Aorta (tissue), 4 donors: ENCODE results near the gene NLRP5. TPM values are rescaled to one million over a fixed set of nuclear protein-coding genes. Genes with fewer than 3 reads are reported as not detected.

Source experiments
- polyA plus RNA-seq, 2 donors: library from polyadenylated mRNA; stranded (reverse); fragments of 200-250 nt; gene quantifications; one replicate each; pipeline ENCODE4 v1.2.3, GENCODE V29; 2013
- total RNA-seq, 2 donors: library from RNA; stranded (reverse); fragmentation: NEBNext Ultra II Directional; extraction: Animal tissue kit (Norgen Biotek cat#: 25700); gene quantifications; one replicate each; pipeline ENCODE4 v1.2.1, GENCODE V29; 2021
- donor health status: healthy with polysubstance abuse.
- donor health status: Bipolar disorder and iron deficiency.
- donor health status: DM: no; HTN: no; CAD: no.
- donor health status: DM: yes; HTN: yes; CAD: no.

The NLRP5 gene
- total and polyA plus RNA-seq, 4 donors = not detected

Other genes with a start within 250 kb of the NLRP5 start
- not detected for gene NLRP9, start 248.4 kb upstream of the NLRP5 start, total RNA-seq
- gene NLRP9, start 248.4 kb upstream of the NLRP5 start, polyA plus RNA-seq = not detected
- not detected for gene RFPL4A, start 227.7 kb upstream of the NLRP5 start, total RNA-seq
- gene RFPL4A, start 227.7 kb upstream of the NLRP5 start, polyA plus RNA-seq = not detected
- not detected for gene RFPL4AL1, start 217.7 kb upstream of the NLRP5 start, total RNA-seq
- not detected for gene RFPL4AL1, start 217.7 kb upstream of the NLRP5 start, polyA plus RNA-seq
- not detected for gene NLRP11, start 154.8 kb upstream of the NLRP5 start, total RNA-seq
- gene NLRP11, start 154.8 kb upstream of the NLRP5 start, polyA plus RNA-seq = not detected
- gene NLRP4, start 150.2 kb upstream of the NLRP5 start, total RNA-seq = not detected
- not detected for gene NLRP4, start 150.2 kb upstream of the NLRP5 start, polyA plus RNA-seq
- gene NLRP13, start 54.4 kb upstream of the NLRP5 start, total RNA-seq = not detected
- not detected for gene NLRP13, start 54.4 kb upstream of the NLRP5 start, polyA plus RNA-seq
- gene NLRP8, start 38.9 kb upstream of the NLRP5 start, total RNA-seq = not detected
- gene NLRP8, start 38.9 kb upstream of the NLRP5 start, polyA plus RNA-seq = not detected
- 10 to 100 TPM; 23.9 to 25.5 TPM for gene ZNF787, start 134.5 kb downstream of the NLRP5 start, total RNA-seq
- gene ZNF787, start 134.5 kb downstream of the NLRP5 start, polyA plus RNA-seq = 10 to 100 TPM in 1 of 2 donors, 1 to 10 TPM in 1; 6.6 to 12.1 TPM
- gene ZNF444, start 154.5 kb downstream of the NLRP5 start, total RNA-seq = 10 to 100 TPM; 23.0 to 26.1 TPM
- 10 to 100 TPM; 10.3 to 48.3 TPM for gene ZNF444, start 154.5 kb downstream of the NLRP5 start, polyA plus RNA-seq
- gene GALP, start 189.2 kb downstream of the NLRP5 start, total RNA-seq = not detected
- not detected for gene GALP, start 189.2 kb downstream of the NLRP5 start, polyA plus RNA-seq
- not detected for gene ZSCAN5B, start 211.0 kb downstream of the NLRP5 start, total RNA-seq
- not detected for gene ZSCAN5B, start 211.0 kb downstream of the NLRP5 start, polyA plus RNA-seq
- gene ZSCAN5C, start 215.5 kb downstream of the NLRP5 start, total RNA-seq = not detected
- not detected for gene ZSCAN5C, start 215.5 kb downstream of the NLRP5 start, polyA plus RNA-seq